Measurements from ENCODE around the gene PDE4A.

PDE4A gene

GRCh38 chr19:10421240-10422045 is 1.1 kb downstream of the PDE4A start:
- H3K4me3 ChIP-seq (ENCODE audit: low read depth, low read length): peak overlapping the region; percentile 54

GRCh38 chr19:10422046-10422461 is 1.7 kb downstream of the PDE4A start:
- no peak for DNase-seq (ENCODE audit: low read depth)
- H3K4me3 ChIP-seq (ENCODE audit: low read depth, low read length): no peak overlapping the region

More at GRCh38 chr19:10421240-10422045, 1.1 kb downstream of the PDE4A start:
- no peak for DNase-seq (ENCODE audit: low read depth)

- DNase-seq (ENCODE audit: low read depth): no peak
- H3K4me3 ChIP-seq (ENCODE audit: low read depth, low read length): no peak overlapping the region
Measured at GRCh38 chr19:10422846-10423245, 2.5 kb downstream of the PDE4A start.

GRCh38 chr19:10424011-10424637 is 3.8 kb downstream of the PDE4A start:
- peak overlapping the region; percentile 43 for H3K4me3 ChIP-seq (ENCODE audit: low read depth, low read length)
- DNase-seq (ENCODE audit: low read depth): no peak

GRCh38 chr19:10427169-10427568 is 6.8 kb downstream of the PDE4A start:
- DNase-seq (ENCODE audit: low read depth): no peak
- H3K4me3 ChIP-seq (ENCODE audit: low read depth, low read length): no peak overlapping the region

GRCh38 chr19:10428996-10429381 is 8.7 kb downstream of the PDE4A start:
- DNase-seq (ENCODE audit: low read depth): no peak
- H3K4me3 ChIP-seq (ENCODE audit: low read depth, low read length): no peak overlapping the region

GRCh38 chr19:10430505-10431253 is 10.3 kb downstream of the PDE4A start:
- H3K4me3 ChIP-seq (ENCODE audit: low read depth, low read length): peak overlapping the region; percentile 58
- DNase-seq (ENCODE audit: low read depth): no peak

GRCh38 chr19:10431254-10431942 is 11.1 kb downstream of the PDE4A start:
- H3K4me3 ChIP-seq (ENCODE audit: low read depth, low read length): peak overlapping the region; percentile 58
- no peak for DNase-seq (ENCODE audit: low read depth)

GRCh38 chr19:10431943-10432735 is 11.8 kb downstream of the PDE4A start:
- no peak for DNase-seq (ENCODE audit: low read depth)

GRCh38 chr19:10432736-10433130 is 12.4 kb downstream of the PDE4A start:
- H3K4me3 ChIP-seq (ENCODE audit: low read depth, low read length): peak overlapping the region; percentile 58
- DNase-seq (ENCODE audit: low read depth): no peak

More at GRCh38 chr19:10431943-10432735, 11.8 kb downstream of the PDE4A start:
- H3K4me3 ChIP-seq (ENCODE audit: low read depth, low read length): peak overlapping the region; percentile 58

- DNase-seq (ENCODE audit: low read depth): no peak
Measured at GRCh38 chr19:10433131-10433536, 12.8 kb downstream of the PDE4A start.

GRCh38 chr19:10439588-10439987 is 19.2 kb downstream of the PDE4A start:
- no peak for DNase-seq (ENCODE audit: low read depth)
- H3K4me3 ChIP-seq (ENCODE audit: low read depth, low read length): no peak overlapping the region

More at GRCh38 chr19:10433131-10433536, 12.8 kb downstream of the PDE4A start:
- no peak overlapping the region for H3K4me3 ChIP-seq (ENCODE audit: low read depth, low read length)

GRCh38 chr19:10442698-10443097 is 22.4 kb downstream of the PDE4A start:
- no peak for DNase-seq (ENCODE audit: low read depth)

GRCh38 chr19:10449037-10449436 is 28.7 kb downstream of the PDE4A start:
- DNase-seq (ENCODE audit: low read depth): no peak
- H3K4me3 ChIP-seq (ENCODE audit: low read depth, low read length): no peak overlapping the region

More at GRCh38 chr19:10442698-10443097, 22.4 kb downstream of the PDE4A start:
- H3K4me3 ChIP-seq (ENCODE audit: low read depth, low read length): no peak overlapping the region

GRCh38 chr19:10450191-10450852 is 30.0 kb downstream of the PDE4A start:
- no peak overlapping the region for H3K4me3 ChIP-seq (ENCODE audit: low read depth, low read length)
- DNase-seq (ENCODE audit: low read depth): no peak

GRCh38 chr19:10450853-10451609 is 30.7 kb downstream of the PDE4A start:
- no peak for DNase-seq (ENCODE audit: low read depth)

GRCh38 chr19:10452726-10453618 is 32.6 kb downstream of the PDE4A start:
- no peak overlapping the region for H3K4me3 ChIP-seq (ENCODE audit: low read depth, low read length)
- DNase-seq (ENCODE audit: low read depth): no peak

More at GRCh38 chr19:10450853-10451609, 30.7 kb downstream of the PDE4A start:
- H3K4me3 ChIP-seq (ENCODE audit: low read depth, low read length): no peak overlapping the region
